Measurements from ENCODE around the gene SLC5A5.
A peak's percentile ranks its signal among the peaks of the same experiment; 100 is the strongest.

Gene SLC5A5

GRCh38 chr19:17847538-17848366 lies 24.0 kb upstream of the SLC5A5 start, which contains the start of gene JAK3:
TSS of gene JAK3 (minus strand) at chr19:17847982. CDS start at chr19:17844417, 3,565 bp downstream.
- DNase-seq: peak in 41 of 51 donors; percentile 14 to 76 (median 41)

DNA sequence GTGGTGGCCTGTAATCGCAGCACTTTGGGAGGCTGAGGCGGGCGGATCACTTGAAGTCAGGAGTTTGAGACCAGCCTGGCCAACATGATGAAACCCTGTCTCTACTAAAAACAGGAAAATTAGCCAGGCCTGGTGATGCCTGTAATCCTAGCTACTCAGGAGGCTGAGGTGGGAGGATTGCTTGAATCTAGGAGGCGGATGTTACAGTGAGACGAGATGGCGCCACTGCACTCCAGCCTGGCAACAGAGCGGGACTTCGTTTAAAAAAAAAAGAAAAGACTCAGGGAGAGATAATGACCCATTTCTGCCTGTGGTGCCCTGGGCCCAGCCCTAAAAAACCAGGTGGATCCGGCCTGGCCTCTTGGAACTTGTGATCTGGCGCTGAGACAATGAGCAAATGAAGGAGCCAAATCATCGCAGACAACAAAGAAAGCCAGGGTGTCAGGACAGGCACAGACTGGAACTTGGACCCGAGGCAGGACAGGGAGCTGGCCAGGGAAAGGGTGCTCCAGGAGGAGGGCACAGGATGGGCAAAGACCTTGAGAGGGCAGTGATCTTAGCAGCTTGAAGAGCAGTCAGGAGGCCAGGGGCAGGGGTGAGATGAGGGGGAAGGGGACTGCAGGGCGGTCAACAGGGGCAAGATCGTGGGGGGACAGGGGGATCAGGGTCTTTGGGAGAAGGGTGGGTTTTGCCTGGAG lies 23.0 kb upstream of the SLC5A5 start:
- no peak for DNase-seq

DNA sequence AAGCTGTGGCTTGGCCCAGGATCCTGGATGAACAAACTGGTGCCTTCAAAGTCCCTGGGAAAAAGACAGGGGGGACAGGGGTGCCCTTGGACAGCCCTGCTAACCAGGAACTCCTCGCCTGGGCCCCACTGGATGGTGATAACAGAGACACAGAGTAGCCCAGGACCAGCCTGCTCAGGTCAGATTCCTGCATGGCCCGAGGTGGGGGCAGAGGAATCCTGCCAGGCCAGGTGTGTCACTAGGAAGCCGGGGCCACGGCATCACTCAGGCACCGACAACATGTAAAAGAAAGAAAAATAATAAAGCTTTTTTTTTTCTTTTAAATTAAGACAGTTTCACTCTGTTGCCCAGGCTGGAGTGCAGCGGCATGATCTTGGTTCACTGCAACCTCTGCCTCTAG lies 17.7 kb upstream of the SLC5A5 start:
- DNase-seq: no peak

GRCh38 chr19:17855280-17856152 lies 16.2 kb upstream of the SLC5A5 start:
- DNase-seq: peak in 50 of 51 donors; percentile 6 to 88 (median 62)

- peak; percentile 74 to 100 (median 99) for DNase-seq
Measured at GRCh38 chr19:17859533-17860330, 12.0 kb upstream of the SLC5A5 start, which contains the start of gene RPL18A. TSS of gene RPL18A (plus strand) at chr19:17859910. CDS start at chr19:17859957, 47 bp downstream.

- DNase-seq: peak in 2 of 51 donors; percentile 4 to 29
Measured at GRCh38 chr19:17860331-17860992, 11.3 kb upstream of the SLC5A5 start.

- no peak for DNase-seq
Measured at GRCh38 chr19:17860993-17861360, 10.8 kb upstream of the SLC5A5 start.

GRCh38 chr19:17861542-17862402 lies 10.0 kb upstream of the SLC5A5 start:
- no peak for DNase-seq

DNA sequence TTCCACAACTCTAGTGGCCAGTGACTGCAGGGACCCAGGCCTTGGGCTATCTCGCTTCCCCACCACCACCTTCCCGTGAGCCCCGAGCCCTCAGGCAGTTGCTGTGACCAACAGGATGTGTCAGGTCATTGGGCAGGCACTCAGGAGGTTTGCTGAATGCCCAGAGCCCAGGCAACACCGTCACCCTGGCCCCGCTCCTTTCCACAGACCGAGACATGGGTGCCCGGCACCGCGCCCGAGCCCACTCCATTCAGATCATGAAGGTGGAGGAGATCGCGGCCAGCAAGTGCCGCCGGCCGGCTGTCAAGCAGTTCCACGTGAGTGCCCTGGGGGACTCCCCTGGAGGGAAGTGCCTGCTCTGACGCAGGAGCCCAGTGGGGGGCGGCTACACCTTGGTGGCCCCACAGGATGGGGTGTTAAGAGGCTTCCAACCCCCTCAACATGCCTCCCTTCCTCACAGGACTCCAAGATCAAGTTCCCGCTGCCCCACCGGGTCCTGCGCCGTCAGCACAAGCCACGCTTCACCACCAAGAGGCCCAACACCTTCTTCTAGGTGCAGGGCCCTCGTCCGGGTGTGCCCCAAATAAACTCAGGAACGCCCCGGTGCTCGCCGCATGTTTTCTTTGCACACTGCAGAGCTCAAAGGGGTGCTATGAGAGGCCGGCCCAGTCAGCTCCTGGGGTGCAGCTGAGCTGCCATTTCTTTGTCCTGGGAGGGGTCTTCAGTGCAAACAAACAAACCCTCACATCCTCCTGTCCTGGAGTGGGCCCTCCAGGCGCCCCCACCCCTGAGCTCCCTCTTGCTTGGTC lies 8.8 kb upstream of the SLC5A5 start:
- no peak for DNase-seq

DNA sequence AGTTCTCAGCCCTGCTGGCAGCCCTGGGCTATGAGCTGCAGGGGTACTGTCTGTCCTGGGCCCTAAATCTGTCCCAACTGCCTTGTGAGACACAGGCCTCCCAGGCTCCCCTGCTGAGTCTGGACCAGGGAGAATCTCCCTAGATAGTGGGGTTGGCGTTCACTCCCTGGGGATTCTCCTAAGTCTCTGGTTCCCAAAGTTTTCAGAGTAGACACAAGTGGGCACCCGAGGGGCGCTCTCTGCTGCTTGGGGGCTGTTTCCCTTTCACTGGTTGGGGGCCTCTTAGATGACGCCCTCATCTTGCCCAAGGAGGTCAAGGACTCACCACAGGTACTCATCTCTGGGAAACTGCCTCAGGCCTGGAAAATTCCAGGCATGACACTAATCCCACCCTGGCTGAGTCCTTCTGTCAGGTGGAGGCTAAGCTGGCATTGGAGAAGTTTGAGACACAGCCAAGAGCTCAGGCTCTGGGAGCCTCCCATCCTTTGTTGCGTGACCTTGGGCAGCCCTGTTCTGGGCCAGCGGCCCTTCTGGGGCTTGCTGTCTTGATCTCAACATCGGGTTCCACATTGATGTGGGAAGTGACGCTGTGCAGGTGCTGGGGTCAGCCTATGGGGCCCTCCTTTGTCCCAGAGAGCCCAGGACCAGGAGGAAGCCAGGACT lies 8.1 kb upstream of the SLC5A5 start:
- DNase-seq: no peak

GRCh38 chr19:17865364-17866311 lies 6.1 kb upstream of the SLC5A5 start:
- DNase-seq: no peak

GRCh38 chr19:17866312-17866963 lies 5.3 kb upstream of the SLC5A5 start:
- no peak for DNase-seq

DNA sequence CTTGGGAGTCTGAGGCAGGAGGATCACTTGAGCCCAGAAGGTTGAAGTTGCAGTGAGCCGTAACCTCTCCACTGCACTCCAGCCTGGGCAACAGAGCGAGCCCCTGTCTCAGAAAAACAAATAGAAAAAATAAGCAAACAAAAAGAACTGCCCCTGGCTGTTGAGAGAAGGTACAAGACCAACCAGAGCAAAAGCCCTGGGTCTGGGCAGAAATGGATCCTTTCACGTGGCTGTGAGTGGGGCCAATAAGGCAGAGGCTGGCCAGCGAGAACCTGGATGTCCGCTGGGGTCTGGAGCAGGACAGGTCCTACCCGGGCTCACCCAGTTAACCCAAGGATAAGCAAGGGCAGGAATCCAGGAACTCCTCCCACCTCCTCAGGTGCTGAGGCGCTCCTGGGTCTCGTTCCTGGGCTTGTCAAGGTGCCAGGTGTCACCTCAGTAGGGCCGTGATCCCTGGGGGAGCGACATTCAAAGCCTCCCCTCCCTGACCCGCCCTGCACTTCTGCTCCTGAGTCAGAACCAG lies 4.7 kb upstream of the SLC5A5 start:
- DNase-seq: no peak

- DNase-seq: no peak
Measured at GRCh38 chr19:17868669-17869068, 3.1 kb upstream of the SLC5A5 start.

DNA sequence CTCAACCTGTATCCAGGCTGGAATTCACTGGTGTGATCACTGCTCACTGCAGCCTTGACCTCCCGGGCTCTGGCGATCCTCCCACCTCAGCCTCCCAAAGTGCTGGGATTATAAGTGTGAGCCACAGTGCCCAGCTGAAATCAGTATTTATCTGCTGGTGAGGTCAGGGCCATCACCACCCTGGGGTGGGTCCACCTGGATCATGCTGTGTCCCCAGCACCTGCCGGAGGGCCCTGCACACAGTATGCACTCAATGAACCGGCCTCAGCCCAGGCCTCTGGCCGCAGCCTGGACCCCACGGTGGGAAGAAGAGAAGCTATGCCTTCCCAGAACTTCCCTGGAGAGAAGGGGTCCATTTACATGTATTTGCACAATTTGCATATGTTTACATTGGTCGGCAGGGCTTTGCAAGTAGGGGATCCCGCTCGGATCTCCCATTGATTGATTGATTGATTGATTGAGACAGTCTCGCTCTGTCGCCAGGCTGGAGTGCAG lies 2.6 kb upstream of the SLC5A5 start:
- no peak for DNase-seq
